Dermis microvascular lymphatic vessel endothelial cell (primary cell): ENCODE measurements around the gene GGTA1. TPM values are rescaled to one million over a fixed set of nuclear protein-coding genes. Genes with fewer than 3 reads are reported as not detected.

Source experiments
- DNase-seq, 2 donors: peaks; one replicate each; pipeline versions ENCODE4 v3.0.0 to v3.0.0-alpha.2; 2010; ENCODE audit warnings: low read depth in 2 of 2
- total RNA-seq: library from RNA; depleted of rRNA; stranded (reverse); fragments of >200 nt; gene quantifications from 2 replicates; pipeline ENCODE4 v1.2.1, GENCODE V29; 2014

The GGTA1 gene
- total RNA-seq, 1 donor from 2014 or later: 4.9 TPM

GRCh38 chr9:121500165-121500478 lies 478 bp upstream of the GGTA1 start:
- DNase-seq: no peak

- no peak for DNase-seq
These were observed 542 bp downstream of the GGTA1 start for GRCh38 chr9:121499177-121499426.

DNA sequence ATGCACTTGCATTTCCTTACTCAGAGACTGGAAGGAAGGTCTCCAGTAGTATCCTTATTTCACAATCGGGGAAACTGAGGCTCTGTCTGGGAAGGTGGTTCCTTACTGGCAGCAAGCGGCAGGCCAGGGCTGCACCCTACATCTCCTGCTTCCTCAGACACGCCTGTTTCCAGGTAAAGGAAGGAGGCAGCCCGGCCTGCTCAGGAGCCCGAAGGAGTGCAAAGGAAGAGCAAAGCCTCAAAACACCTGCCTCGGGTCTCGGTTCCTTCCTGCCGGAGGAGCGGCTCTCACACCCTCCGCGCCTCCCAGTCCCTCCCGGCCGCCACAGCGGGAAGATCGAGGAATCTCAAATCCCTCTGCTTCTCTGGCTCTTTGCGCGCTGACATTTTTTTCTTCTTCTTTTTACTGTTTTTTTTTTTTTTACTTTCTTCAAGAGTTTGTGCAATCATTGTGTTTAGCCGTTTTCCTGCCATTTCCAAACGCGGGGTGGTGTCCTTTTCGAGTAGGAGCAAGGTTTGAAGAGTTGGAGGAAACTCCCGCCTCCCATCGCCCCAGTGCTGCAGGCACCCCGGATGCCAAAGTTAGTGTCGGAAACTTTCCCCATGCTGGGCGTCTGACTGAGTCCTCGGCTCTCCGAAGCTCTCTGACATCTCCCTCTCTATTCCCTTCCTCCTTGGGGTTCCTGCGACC lies 1.0 kb downstream of the GGTA1 start:
- DNase-seq: no peak

DNA sequence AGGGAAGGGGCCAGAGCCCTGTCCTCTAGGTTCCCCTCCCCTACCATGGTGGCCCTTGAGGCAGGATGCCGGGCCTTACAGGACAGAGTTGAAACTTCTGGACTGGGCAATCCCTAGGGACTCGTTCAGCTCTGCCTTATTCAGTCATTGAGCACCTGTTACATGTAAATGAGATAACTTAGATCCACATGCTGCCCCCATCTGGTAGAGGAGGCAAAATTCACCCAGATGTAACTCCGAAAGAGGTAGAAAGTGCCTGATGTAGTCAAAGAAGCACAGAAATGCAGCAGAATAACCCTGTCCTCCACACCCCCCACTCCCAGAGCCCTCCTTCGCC lies 1.5 kb downstream of the GGTA1 start:
- peak; percentile 74 to 86 for DNase-seq

DNA sequence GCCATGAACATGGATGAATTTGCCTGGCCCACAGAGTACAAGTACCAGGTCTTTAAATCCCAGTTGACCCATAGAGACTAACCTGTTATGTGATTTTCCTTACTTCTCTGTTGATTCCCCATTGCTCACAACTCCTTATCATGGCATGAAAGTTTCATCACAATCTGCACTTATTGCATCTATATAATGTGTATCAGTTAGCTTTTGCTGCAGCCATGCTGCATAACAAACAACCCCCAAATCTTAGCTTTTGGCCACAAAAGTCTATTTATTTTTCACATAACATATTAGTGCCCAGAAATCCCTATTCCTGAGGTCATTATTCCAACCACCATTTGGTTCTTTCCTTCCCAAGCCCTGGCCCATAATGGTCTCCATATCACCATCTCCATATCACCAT lies 3.7 kb downstream of the GGTA1 start:
- DNase-seq: no peak

- no peak for DNase-seq
These were observed 5.5 kb downstream of the GGTA1 start for GRCh38 chr9:121494192-121494591.

- no peak for DNase-seq
These were observed 8.5 kb downstream of the GGTA1 start for GRCh38 chr9:121491111-121491510.

DNA sequence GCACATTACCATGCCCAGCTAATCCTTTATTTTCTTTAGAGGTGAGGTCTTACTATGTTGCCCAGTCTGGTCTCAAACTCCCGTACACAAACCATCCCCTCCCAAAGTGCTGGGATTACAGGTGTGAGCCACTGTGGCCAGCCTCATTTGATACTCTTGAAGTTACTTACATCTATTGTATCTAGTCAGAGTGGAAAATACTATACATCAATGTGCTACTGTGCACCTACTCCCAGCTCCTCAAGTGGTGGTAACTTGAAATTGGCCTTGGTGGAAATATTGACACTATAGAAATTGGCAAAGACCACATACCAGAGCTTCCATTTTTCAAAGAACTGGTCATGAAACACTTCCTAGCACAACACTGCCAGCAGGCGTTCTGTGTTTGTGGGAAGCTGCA lies 10.3 kb downstream of the GGTA1 start:
- DNase-seq: no peak

GRCh38 chr9:121486043-121486442 lies 13.6 kb downstream of the GGTA1 start:
- DNase-seq: peak; percentile 53 to 56

DNA sequence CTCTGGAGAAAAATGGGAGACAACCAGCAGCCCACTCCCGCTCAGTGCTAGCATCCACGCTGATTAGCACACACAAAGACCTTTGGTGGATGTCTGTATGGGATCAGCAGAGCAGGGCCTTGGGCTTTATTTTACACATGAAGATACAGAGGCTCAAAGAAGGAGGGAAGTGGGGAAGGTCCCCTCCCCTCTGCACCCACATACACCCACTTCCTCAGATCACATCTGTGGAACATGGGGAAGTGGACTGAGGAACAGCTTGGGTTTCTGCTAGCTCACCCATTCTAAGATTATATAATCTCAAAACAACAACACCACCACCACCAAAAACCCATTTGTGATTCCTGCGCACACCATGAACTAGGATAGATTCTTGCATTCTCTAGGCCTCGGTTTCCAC lies 14.0 kb downstream of the GGTA1 start:
- DNase-seq: no peak

DNA sequence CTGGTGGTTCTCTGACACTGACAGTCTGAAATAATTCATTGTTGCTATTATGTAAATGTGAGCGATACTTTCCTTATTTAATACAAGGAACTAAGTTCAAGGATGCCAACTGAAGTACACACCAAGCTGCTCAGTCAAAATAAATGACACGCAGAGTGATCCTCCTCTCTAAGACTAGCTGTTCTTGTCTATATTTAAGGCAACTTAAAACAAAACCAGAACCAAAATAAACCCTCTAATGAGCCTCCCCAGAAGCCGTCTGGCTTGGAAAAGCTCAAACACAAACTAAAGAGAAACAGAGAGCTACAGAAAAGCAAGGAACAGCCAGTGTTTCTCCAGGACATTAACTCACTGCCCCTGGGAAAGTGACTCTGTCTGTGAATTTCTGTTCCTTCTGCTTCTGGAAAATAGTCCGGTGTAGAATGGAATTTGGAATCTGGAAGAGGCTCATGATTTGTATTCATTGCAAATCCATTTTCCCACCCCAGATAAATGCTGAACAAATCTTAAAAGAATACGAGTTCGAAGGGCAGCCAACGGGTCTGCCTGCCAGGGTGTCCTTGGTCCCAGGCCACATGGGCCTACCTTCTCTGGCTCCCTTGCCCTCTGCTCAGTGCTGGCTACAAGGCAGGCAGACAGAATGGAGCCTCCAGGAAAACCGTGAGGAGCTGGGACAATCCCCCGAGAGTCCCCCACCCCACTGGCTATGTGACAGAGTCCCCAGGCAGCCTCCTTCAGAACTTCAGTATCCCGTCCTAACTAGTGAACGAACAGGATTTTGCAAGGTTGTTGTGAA lies 14.8 kb downstream of the GGTA1 start:
- no peak for DNase-seq

GRCh38 chr9:121483473-121484031 lies 16.1 kb downstream of the GGTA1 start:
- no peak for DNase-seq

DNA sequence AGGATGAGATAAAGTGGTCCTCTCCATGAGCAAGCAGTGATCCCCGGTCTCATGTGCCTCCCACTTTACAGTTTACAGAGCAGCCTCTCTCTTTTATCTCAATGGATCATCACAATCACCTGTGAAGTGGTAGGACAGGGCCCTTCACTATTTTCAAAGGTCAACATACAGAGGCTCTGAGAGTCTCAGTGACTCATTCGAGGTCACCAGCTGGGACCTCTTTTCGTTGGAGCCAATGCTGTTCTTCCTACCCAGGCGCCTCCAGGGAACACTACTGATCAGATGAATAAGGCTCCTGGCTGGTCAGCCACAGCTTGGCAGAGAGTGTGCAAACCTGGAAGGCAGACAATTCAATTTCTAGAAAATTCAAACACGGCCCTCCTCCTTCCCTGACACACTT lies 16.6 kb downstream of the GGTA1 start:
- peak in 1 of 2 donors; percentile 10 for DNase-seq

DNA sequence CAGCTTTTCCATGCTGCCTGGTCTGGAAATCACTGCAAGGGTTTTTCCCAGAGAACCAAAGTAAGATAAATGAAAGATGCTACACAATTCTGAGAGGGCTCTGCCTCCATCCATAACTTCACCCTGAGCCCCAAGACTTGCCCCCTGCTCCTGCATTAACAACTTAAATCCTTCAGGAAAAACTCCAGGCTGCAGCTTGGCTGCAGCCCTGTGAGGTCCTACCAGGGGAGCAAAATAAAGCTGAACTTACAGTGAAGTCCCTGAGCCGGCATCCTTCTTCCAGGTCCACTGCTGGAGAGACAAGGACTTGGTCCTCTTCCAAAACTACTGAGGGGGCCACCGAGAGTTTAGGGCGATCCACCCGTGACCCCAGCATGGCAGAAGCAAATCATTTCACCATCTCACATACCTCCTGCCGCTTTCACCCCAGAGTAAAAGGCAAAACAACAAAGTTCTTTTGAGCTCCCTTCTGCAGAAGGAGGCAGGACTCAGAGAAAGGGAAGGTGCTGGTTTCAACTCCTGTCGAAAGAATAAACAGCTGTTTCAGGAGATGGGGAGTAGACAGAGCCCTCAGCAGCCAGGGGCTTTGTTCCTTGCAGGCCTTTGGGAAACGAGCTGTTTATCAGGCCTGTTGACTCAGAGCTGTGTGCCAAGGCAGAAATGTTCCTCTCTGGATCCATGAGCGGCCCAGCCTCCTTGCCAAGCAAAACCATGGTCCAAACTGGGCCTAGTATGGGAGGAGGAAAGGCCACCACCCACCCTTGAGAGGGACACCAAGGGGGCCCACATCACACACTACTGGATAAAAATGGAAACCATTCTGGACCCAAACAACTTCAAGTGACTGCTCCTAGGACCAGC lies 20.6 kb downstream of the GGTA1 start:
- no peak for DNase-seq

DNA sequence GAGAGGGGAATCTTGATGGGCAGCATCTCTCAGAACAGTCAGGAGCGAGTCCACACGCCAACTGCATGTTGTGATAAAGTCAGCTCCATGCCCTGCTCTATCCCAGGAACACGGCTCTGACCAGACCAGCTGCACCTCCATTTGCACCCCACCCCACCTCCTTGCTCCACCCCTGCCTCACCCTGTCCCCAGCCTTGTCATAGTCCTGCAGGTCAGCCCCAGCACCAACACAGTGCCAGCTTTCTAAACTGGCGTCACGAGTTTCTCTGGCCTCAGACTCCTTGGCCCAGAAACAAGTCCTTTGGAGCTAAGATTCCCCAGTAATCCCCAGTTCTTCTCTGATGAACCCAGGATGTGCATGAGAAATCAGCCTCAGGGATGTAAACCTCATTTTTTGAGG lies 23.5 kb downstream of the GGTA1 start:
- DNase-seq: no peak

- no peak for DNase-seq
These were observed 25.3 kb downstream of the GGTA1 start for GRCh38 chr9:121474231-121474947.

- no peak for DNase-seq
These were observed 26.4 kb downstream of the GGTA1 start for GRCh38 chr9:121473229-121473628.

GRCh38 chr9:121472446-121472845 lies 27.2 kb downstream of the GGTA1 start:
- DNase-seq: no peak

GRCh38 chr9:121466142-121466541 lies 33.5 kb downstream of the GGTA1 start:
- no peak for DNase-seq

GRCh38 chr9:121464968-121465367 lies 34.7 kb downstream of the GGTA1 start:
- DNase-seq: no peak

- DNase-seq: peak; percentile 23 to 32
These were observed 36.4 kb downstream of the GGTA1 start for GRCh38 chr9:121463026-121463807.
